Brain microvascular endothelial cell (primary cell): Measurements from ENCODE around the gene EME2.

ENCODE experiments used
- DNase-seq: peaks from one replicate; pipeline ENCODE4 v3.0.0-alpha.2; 2020
- H3K27ac ChIP-seq: fragments of 250-450 bp; sonication (Bioruptor Pico); 2 replicates; pipeline ENCODE4 v1.5.1; 2020; ENCODE audit warnings: mild to moderate bottlenecking, moderate library complexity
- H3K27me3 ChIP-seq: fragments of 250-450 bp; sonication (Bioruptor Pico); replicated peaks from 2 replicates; pipeline ENCODE4 v1.5.1; 2020; ENCODE audit warnings: mild to moderate bottlenecking
- H3K36me3 ChIP-seq: fragments of 250-450 bp; sonication (Bioruptor Pico); replicated peaks from 2 replicates; pipeline ENCODE4 v1.5.1; 2020; ENCODE audit warnings: mild to moderate bottlenecking
- H3K4me3 ChIP-seq: 2 replicates; pipeline ENCODE4 v1.5.1; 2011; ENCODE audit warnings: low read depth, mild to moderate bottlenecking, control low read depth, low read length, moderate library complexity
- in situ Hi-C: cut with HindIII; loops from 2 replicates; pipeline ENCODE4 v1.10.0; 2017; ENCODE audit warnings: low sequenced_read_pairs, low pct_ligation_motif_present
- TF ChIP-seq, protein P1 (sequence below): IDR thresholded peaks from 2 replicates; pipeline ENCODE4 v1.5.1; 2011; ENCODE audit warnings: low read depth, mild to moderate bottlenecking, moderate library complexity, low read length, control low read depth, inconsistent platforms; ENCODE audit errors: missing control alignments

The EME2 gene

DNA sequence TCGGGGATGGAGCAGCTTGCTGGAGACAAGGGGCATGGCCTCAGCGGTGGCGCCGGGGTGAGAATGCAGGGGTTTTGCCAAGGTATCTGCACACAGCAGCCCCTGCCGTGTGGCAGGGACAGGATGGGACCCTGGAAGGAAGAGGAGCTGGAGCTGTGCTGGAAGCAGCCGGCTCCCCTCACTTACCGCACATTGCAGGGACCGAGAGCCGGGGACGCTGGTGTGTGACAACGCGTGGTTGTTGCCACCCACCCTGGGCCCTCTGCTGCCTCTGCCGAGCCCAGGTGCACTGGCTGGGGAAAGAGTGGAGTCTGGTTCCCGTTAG, 13.2 kb downstream of the EME2 start:
- TF ChIP-seq, protein P1, sequence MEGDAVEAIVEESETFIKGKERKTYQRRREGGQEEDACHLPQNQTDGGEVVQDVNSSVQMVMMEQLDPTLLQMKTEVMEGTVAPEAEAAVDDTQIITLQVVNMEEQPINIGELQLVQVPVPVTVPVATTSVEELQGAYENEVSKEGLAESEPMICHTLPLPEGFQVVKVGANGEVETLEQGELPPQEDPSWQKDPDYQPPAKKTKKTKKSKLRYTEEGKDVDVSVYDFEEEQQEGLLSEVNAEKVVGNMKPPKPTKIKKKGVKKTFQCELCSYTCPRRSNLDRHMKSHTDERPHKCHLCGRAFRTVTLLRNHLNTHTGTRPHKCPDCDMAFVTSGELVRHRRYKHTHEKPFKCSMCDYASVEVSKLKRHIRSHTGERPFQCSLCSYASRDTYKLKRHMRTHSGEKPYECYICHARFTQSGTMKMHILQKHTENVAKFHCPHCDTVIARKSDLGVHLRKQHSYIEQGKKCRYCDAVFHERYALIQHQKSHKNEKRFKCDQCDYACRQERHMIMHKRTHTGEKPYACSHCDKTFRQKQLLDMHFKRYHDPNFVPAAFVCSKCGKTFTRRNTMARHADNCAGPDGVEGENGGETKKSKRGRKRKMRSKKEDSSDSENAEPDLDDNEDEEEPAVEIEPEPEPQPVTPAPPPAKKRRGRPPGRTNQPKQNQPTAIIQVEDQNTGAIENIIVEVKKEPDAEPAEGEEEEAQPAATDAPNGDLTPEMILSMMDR, result no peak
- DNase-seq, result no peak
- no peak overlapping the region for H3K4me3 ChIP-seq
- in situ Hi-C loops, result no loop called here
- no peak overlapping the region for H3K27ac ChIP-seq
- no peaks in the 10 kb centered on the region for H3K27me3 ChIP-seq
- peaks cover 31% of the 10 kb centered on the region for H3K36me3 ChIP-seq

DNA sequence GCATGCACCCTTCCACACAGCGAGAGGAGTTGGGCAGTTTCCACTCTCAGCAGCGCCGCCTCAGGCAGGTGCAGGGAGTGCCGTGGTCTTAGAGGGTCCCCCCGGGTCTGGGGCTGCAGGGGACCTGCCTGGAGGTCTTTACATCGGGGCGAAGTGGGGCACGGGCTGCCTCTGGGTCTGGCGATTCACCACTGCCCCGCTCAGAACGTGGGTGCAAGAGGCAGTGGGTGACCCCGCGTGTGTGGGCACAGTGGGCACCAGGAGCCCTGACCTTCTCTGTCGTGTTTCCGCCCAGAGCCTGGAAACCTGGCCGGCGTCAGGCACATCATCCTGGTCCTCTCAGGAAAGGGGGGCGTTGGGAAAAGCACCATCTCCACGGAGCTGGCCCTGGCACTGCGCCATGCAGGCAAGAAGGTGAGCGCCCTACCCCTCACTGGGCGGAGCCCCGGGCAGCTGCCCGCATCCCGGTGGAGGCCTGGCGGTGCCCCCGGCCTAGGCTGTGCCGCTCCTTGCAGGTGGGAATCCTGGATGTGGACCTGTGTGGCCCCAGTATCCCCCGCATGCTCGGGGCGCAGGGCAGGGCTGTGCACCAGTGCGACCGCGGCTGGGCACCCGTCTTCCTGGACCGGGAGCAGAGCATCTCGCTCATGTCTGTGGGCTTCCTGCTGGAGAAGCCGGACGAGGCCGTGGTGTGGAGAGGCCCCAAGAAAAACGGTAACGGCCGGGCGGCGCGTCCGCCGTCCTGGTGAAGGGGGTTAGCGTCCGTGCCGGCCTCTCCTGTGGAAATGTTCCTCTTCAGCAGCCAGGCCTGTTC, 13.8 kb downstream of the EME2 start:
- Histone ChIP-seq H3K27me3 (no peaks in the 10 kb centered on the region), H3K36me3 (peaks cover 27% of the 10 kb centered on the region), H3K4me3 (no peak overlapping the region), H3K27ac (no peak overlapping the region)
- TF ChIP-seq, protein P1, result peak; percentile 2
- no peak for DNase-seq
- in situ Hi-C loops, result no loop called here

DNA sequence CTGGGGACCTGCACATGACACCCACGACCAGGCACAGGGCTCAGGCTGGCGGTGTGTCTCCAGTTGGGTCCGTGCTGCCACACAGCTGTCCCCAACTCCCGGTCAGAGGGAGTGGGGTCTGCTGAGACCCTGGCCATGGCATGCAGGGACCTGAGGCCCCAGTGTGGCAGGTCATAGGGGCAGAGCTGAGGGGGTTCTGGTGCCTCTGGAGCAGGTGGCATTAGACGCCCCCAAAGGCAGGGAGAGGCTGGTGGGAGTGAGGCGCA, 14.4 kb downstream of the EME2 start:
- no peak overlapping the region for H3K4me3 ChIP-seq
- H3K27ac ChIP-seq, result no peak overlapping the region
- in situ Hi-C loops, result no loop called here
- no peak for DNase-seq
- H3K36me3 ChIP-seq, result peaks cover 27% of the 10 kb centered on the region
- TF ChIP-seq, protein P1, result no peak
- no peaks in the 10 kb centered on the region for H3K27me3 ChIP-seq

DNA sequence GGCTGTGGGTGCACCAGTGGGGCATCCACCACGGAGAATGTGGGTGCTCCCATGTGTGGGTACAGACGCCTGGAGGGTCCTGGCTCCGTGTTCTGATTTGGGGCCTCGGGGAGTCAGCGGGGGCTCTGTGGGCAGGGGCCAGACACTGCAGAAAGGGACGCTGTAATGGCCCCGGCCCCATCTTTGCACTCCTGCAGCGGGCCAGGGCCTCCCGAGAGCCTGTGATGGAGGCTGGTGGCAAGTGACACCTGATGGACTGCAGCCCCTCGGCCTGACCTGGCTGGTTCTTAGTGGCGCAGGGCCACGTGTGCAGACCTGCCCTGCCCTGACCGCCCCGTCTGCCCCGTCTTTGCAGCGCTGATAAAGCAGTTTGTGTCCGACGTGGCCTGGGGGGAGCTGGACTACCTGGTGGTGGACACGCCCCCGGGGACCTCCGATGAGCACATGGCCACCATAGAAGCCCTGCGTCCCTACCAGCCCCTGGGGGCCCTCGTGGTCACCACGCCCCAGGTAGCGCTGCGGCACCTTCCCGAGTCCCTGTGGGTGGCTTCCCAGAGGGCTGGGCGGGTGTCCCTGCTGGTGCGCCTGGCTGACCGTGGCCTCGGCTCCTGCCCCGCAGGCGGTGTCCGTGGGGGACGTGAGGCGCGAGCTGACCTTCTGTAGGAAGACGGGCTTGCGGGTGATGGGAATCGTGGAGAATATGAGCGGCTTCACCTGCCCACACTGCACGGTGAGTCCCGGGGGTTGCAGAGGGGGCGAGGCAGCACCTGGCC, 14.9 kb downstream of the EME2 start:
- no peak for DNase-seq
- no peaks in the 10 kb centered on the region for H3K27me3 ChIP-seq
- in situ Hi-C loops, result no loop called here
- TF ChIP-seq, protein P1, result no peak
- peaks cover 27% of the 10 kb centered on the region for H3K36me3 ChIP-seq
- H3K27ac ChIP-seq, result no peak overlapping the region
- H3K4me3 ChIP-seq, result no peak overlapping the region

DNA sequence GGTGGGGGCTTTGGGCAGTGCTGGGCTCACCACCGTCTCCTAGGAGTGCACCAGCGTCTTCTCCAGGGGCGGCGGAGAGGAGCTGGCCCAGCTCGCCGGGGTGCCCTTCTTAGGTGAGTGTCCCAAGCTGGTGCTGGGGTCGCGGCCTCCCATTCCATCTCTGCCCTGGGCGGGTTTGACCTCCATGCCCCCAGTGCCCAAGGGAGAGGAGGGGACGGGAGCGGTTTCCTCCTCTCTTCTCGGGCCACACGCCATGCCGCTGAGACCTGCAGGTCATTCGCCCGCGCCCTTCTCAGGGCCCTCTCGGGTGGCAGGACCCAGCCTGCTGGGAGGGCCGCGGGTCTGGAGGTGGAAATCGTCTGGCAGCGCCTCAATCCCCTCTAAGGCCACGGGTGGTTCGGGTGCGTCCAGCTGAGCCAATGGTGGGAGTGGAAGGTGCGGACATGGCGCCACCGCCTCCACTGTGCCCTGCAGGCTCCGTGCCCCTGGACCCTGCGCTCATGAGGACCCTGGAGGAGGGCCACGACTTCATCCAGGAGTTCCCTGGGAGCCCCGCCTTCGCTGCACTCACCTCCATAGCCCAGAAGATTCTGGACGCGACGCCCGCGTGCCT, 15.6 kb downstream of the EME2 start:
- TF ChIP-seq, protein P1, result no peak
- no peak for DNase-seq
- Histone ChIP-seq H3K27ac (no peak overlapping the region), H3K4me3 (no peak overlapping the region), H3K27me3 (no peaks in the 10 kb centered on the region), H3K36me3 (peaks cover 27% of the 10 kb centered on the region)
- in situ Hi-C loops, result no loop called here
